ENCODE data around the gene SCYGR8. TPM values are rescaled to one million over a fixed set of nuclear protein-coding genes. Genes with fewer than 3 reads are reported as not detected.

SCYGR8 gene
- total RNA-seq, 1 experiment from 2014 or later: not detected

GRCh38 chr2:227788561-227789018, 42.9 kb downstream of the SCYGR8 start (continued):
- TF ChIP-seq ELF1 (IDR thresholded peaks at IDR 0.05; ENCODE audit: borderline replicate concordance, low read depth) (no peak), SP1 (IDR thresholded peaks at IDR 0.05; ENCODE audit: low read depth) (no peak)

GRCh38 chr2:227789803-227790202, 44.1 kb downstream of the SCYGR8 start:
- Histone ChIP-seq H3K9me3 (ENCODE audit: control insufficient read depth in 1 of 2, insufficient read depth in 1 of 2, low read depth in 1 of 2, low read length in 2 of 2) (no peaks in the 10 kb centered on the region), H3K27ac (ENCODE audit: low read depth, low read length) (no peak overlapping the region), H4K20me1 (ENCODE audit: insufficient read depth) (no peaks in the 10 kb centered on the region), H3K79me2 (ENCODE audit: insufficient read depth, low read length) (no peaks in the 10 kb centered on the region), H3K36me3 (ENCODE audit: control insufficient read depth in 1 of 2, insufficient read depth in 2 of 2, low read length in 2 of 2) (no peaks in the 10 kb centered on the region), H3K4me1 (ENCODE audit: control insufficient read depth in 1 of 2, insufficient read depth in 2 of 2, low read length in 2 of 2) (no peaks in the 10 kb centered on the region), H3K4me2 (ENCODE audit: low read length) (no peak overlapping the region), H3K9me2 (ENCODE audit: insufficient read depth) (no peaks in the 10 kb centered on the region), H3K9ac (ENCODE audit: low read length) (no peak overlapping the region), H3K27me3 (ENCODE audit: insufficient read depth, low read length) (no peaks in the 10 kb centered on the region), H3K4me3 (replicated peaks in 1 of 2; ENCODE audit: low read depth in 1 of 2, low read length in 2 of 2) (no peak overlapping the region), H2AFZ (ENCODE audit: low read depth, low read length, poor library complexity, severe bottlenecking) (no peak overlapping the region)
- no peak for ATAC-seq
- ChIA-PET POLR2A (no interaction called here), RAD21 (ENCODE audit: low non-redundant PET in 1 of 2, low total read pairs in 2 of 2, uncharacterized antibody in 2 of 2, unreplicated experiment in 2 of 2) (no interaction called here), CTCF (interaction anchor here (2.5 kb wide), 1 partner anchor 16 kb away, joined by 9 read pairs; no protein-coding TSS in a partner anchor)
- no peak for DNase-seq (ENCODE audit: low read depth, low spot score)
- no TSS peak for BruUV-seq (replicated peaks)
- TF ChIP-seq ELF1 (IDR thresholded peaks at IDR 0.05; ENCODE audit: borderline replicate concordance, low read depth) (no peak), SRF (IDR thresholded peaks at IDR 0.05; ENCODE audit: low read depth) (no peak), POLR2AphosphoS5 (IDR thresholded peaks at IDR 0.05; ENCODE audit: low read depth, low read length) (no peak), EZH2phosphoT487 (IDR thresholded peaks at IDR 0.05; ENCODE audit: borderline replicate concordance) (no peak), RAD21 (IDR thresholded peaks at IDR 0.05; ENCODE audit: low read depth) (no peak), FOSL1 (IDR thresholded peaks at IDR 0.05; ENCODE audit: low read depth) (no peak), ZNF274 (IDR thresholded peaks at IDR 0.05; ENCODE audit: low read depth, low read length) (no peak), CTCF (IDR thresholded peaks at IDR 0.05 in 2 of 3, conservative IDR thresholded peaks at IDR 0.05 in 1 of 3; ENCODE audit: borderline replicate concordance in 1 of 3, insufficient read depth in 1 of 3, low read depth in 2 of 3, low read length in 2 of 3) (no peak), CBX3 (IDR thresholded peaks at IDR 0.05; ENCODE audit: low read depth) (no peak), MAX (IDR thresholded peaks at IDR 0.05) (no peak), SIN3A (IDR thresholded peaks at IDR 0.05; ENCODE audit: low read depth) (no peak), EGR1 (IDR thresholded peaks at IDR 0.05; ENCODE audit: low read depth) (no peak), POLR2A (IDR thresholded peaks at IDR 0.05; ENCODE audit: borderline replicate concordance, extremely low read depth, insufficient read depth, insufficient read length) (no peak), ZFX (IDR thresholded peaks at IDR 0.05) (no peak), SP1 (IDR thresholded peaks at IDR 0.05; ENCODE audit: low read depth) (no peak), ATF3 (IDR thresholded peaks at IDR 0.05) (no peak), TCF7L2 (IDR thresholded peaks at IDR 0.05; ENCODE audit: borderline replicate concordance, extremely low read depth, insufficient read depth, insufficient read length) (no peak), YY1 (IDR thresholded peaks at IDR 0.05; ENCODE audit: extremely low read depth, insufficient replicate concordance, low read depth, low read length) (no peak)
- intact Hi-C loops (cut with micrococcal nuclease): no loop called here

Data from HCT116 (cell line).